K562 (cell line): ENCODE results near the gene CTSH. TPM values are rescaled to one million over a fixed set of nuclear protein-coding genes. Genes with fewer than 3 reads are reported as not detected.

Experiments
- DIDO1 ChIP-seq: fragments of 450-650 bp; IDR thresholded peaks from 2 replicates; pipeline ENCODE4 v1.6.1; 2016; ENCODE audit warnings: low read depth, missing biosample characterization, missing genetic modification characterization
- GTF2F1 ChIP-seq: IDR thresholded peaks from 2 replicates; pipeline ENCODE4 v1.6.1; 2011; ENCODE audit warnings: low read depth, low read length, improper control_type of control experiment
- HDAC8 ChIP-seq: fragments of 450-650 bp; IDR thresholded peaks from 2 replicates; pipeline ENCODE4 v1.6.1; 2016; ENCODE audit warnings: mild to moderate bottlenecking, missing genetic modification characterization, moderate library complexity, missing compliant biosample characterization
- HIVEP1 ChIP-seq: fragments of 250-450 bp; sonication (Bioruptor Pico); IDR thresholded peaks from 2 replicates; pipeline ENCODE4 v1.4.0; 2020; ENCODE audit warnings: mild to moderate bottlenecking
- KAT2B ChIP-seq: IDR thresholded peaks from one replicate; pipeline ENCODE4 v1.6.1; 2012; ENCODE audit warnings: low read depth, mild to moderate bottlenecking, control low read depth, inconsistent platforms, low read length, moderate library complexity
- MEF2A ChIP-seq: IDR thresholded peaks from 2 replicates; pipeline ENCODE4 v1.6.1; 2011; ENCODE audit warnings: low read depth, mild to moderate bottlenecking, low read length, moderate library complexity; ENCODE audit not compliant: control insufficient read depth
- RBM15 ChIP-seq: fragments of 200-400 bp; formaldehyde crosslinking; IDR thresholded peaks from 2 replicates; pipeline ENCODE4 v1.6.1; 2018; ENCODE audit warnings: mild to moderate bottlenecking, low read length, moderate library complexity; ENCODE audit not compliant: insufficient read depth
- RBM22 ChIP-seq: fragments of 200-400 bp; formaldehyde crosslinking; IDR thresholded peaks from 2 replicates; pipeline ENCODE4 v1.6.1; 2018; ENCODE audit warnings: low read length, low read depth; ENCODE audit not compliant: poor library complexity, severe bottlenecking
- TBP ChIP-seq: optimal IDR thresholded peaks from 2 replicates; pipeline ENCODE3; 2011; ENCODE audit warnings: low read depth, low read length, improper control_type of control experiment
- TCF7L2 ChIP-seq: fragments of 150-350 bp; IDR thresholded peaks from 2 replicates; pipeline ENCODE4 v1.6.1; 2016; ENCODE audit warnings: low read depth, mild to moderate bottlenecking, low read length, moderate library complexity
- polyA plus RNA-seq, 8 experiments: library from polyadenylated mRNA; depleted of rRNA in 4 of 8; stranded (reverse) in 5 of 8; unstranded in 3 of 8; fragments of >200 nt; fragmentation: Nextera tagmentation in 2 of 8; fragmentation: Illumina TruSeq in 1 of 8; extraction: Ambion mirVana in 2 of 8; extraction: Trizol in 1 of 8; gene quantifications; 2 replicates each; pipeline versions ENCODE4 v1.2.1 to v1.2.3, GENCODE V29; 2011 to 2014; ENCODE audit warnings: inconsistent platforms in 1 of 8, missing spikeins in 1 of 8
- total RNA-seq, 7 experiments: library from RNA; depleted of rRNA in 6 of 7; stranded (reverse); fragments of >200 nt in 6 of 7; fragmentation: Illumina TruSeq in 2 of 7; extraction: Trizol in 2 of 7; gene quantifications; 2 replicates each; pipeline versions ENCODE4 v1.2.1 to v1.2.3, GENCODE V29; 2011 to 2021; ENCODE audit warnings: low replicate concordance in 1 of 7
- TF ChIP-seq, protein P1 (sequence below), 3 experiments: fragments of 200-800 bp in 1 of 3; fragments of 250-450 bp in 1 of 3; fragments of 450-650 bp in 1 of 3; sonication (Bioruptor Pico) in 1 of 3; sonication (Bioruptor generic) in 1 of 3; formaldehyde crosslinking in 1 of 3; IDR thresholded peaks; 2 replicates each; pipeline versions ENCODE4 v1.6.1 to v1.8.0; 2016 to 2022; ENCODE audit warnings: mild to moderate bottlenecking in 2 of 3, missing genetic modification characterization in 2 of 3, missing compliant biosample characterization in 1 of 3, moderate library complexity in 1 of 3
- TF ChIP-seq, protein P2 (sequence below): fragments of 450-650 bp; formaldehyde crosslinking; IDR thresholded peaks from 2 replicates; pipeline ENCODE4 v1.4.0; 2020; ENCODE audit warnings: mild to moderate bottlenecking, moderate library complexity
- TF ChIP-seq, protein P3 (sequence below): fragments of 250-450 bp; sonication (Bioruptor Pico); IDR thresholded peaks from 2 replicates; pipeline ENCODE4 v1.5.0; 2021
- TF ChIP-seq, protein P4 (sequence below): sonication (generic); formaldehyde crosslinking; IDR thresholded peaks from 2 replicates; pipeline ENCODE4 v1.8.1; 2023; ENCODE audit warnings: mild to moderate bottlenecking, missing genetic modification reagents

The CTSH gene
- total and polyA plus RNA-seq, 9 of the 15 experiments (the other 6 are each of a cell fraction or from before 2014, with no cell fraction given): 15.0 to 462 (median 173) TPM

DNA sequence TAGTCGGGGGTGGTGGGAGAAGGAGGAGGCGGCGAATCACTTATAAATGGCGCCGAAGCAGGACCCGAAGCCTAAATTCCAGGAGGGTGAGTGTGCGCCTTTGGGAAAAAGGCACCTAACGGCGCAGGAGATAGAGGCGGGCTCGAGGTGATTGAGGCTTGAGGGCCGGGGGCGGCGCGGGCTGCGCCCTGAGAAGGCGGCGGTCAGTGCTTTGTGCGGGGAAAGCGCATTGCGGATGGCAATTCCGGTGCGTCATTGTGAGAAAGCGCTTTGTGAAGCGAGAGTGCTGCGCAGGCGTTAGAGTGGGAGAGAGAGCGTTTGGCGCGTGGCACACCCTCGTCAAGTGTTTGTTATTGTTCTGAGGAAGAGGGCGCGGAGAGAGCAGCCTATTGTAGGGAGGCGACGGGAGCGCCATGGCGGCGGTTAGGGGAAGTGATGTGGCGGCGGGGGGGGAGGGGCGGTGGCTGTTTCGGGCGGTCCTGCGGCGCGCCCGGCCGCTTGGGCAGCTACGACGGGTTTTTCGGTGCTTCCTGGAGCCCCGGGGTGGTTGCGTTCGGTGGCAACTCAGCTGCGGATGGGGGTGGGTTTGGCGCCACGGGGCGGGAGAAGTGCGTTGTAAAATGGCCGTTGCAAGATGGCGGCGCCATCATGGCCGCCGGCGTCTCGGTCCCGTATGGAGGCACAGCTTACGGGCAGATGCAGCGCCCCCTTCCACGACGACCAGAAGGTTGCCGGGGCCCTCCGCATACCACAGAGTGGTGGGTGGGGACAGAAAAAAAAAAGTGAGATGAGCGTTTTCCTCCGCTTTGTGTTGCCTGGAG, 71.7 kb downstream of the CTSH start (continued):
- TF ChIP-seq, protein P1, sequence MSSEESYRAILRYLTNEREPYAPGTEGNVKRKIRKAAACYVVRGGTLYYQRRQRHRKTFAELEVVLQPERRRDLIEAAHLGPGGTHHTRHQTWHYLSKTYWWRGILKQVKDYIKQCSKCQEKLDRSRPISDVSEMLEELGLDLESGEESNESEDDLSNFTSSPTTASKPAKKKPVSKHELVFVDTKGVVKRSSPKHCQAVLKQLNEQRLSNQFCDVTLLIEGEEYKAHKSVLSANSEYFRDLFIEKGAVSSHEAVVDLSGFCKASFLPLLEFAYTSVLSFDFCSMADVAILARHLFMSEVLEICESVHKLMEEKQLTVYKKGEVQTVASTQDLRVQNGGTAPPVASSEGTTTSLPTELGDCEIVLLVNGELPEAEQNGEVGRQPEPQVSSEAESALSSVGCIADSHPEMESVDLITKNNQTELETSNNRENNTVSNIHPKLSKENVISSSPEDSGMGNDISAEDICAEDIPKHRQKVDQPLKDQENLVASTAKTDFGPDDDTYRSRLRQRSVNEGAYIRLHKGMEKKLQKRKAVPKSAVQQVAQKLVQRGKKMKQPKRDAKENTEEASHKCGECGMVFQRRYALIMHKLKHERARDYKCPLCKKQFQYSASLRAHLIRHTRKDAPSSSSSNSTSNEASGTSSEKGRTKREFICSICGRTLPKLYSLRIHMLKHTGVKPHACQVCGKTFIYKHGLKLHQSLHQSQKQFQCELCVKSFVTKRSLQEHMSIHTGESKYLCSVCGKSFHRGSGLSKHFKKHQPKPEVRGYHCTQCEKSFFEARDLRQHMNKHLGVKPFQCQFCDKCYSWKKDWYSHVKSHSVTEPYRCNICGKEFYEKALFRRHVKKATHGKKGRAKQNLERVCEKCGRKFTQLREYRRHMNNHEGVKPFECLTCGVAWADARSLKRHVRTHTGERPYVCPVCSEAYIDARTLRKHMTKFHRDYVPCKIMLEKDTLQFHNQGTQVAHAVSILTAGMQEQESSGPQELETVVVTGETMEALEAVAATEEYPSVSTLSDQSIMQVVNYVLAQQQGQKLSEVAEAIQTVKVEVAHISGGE (CRISPR knock-in tag; IDR thresholded peaks at IDR 0.05): no peak
- TF ChIP-seq DIDO1 (tag) (no peak), KAT2B (no peak), MEF2A (no peak), HIVEP1 (CRISPR knock-in tag) (no peak), RBM15 (no peak), RBM22 (peak; percentile 81), TCF7L2 (no peak), GTF2F1 (no peak; the same call in 1 of the 2 replicates), HDAC8 (no peak), TBP (peak; percentile 81)
- TF ChIP-seq, protein P2, sequence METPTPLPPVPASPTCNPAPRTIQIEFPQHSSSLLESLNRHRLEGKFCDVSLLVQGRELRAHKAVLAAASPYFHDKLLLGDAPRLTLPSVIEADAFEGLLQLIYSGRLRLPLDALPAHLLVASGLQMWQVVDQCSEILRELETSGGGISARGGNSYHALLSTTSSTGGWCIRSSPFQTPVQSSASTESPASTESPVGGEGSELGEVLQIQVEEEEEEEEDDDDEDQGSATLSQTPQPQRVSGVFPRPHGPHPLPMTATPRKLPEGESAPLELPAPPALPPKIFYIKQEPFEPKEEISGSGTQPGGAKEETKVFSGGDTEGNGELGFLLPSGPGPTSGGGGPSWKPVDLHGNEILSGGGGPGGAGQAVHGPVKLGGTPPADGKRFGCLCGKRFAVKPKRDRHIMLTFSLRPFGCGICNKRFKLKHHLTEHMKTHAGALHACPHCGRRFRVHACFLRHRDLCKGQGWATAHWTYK (CRISPR knock-in tag): peak; percentile 32; the same call in 1 of the 2 replicates
- TF ChIP-seq, protein P3, sequence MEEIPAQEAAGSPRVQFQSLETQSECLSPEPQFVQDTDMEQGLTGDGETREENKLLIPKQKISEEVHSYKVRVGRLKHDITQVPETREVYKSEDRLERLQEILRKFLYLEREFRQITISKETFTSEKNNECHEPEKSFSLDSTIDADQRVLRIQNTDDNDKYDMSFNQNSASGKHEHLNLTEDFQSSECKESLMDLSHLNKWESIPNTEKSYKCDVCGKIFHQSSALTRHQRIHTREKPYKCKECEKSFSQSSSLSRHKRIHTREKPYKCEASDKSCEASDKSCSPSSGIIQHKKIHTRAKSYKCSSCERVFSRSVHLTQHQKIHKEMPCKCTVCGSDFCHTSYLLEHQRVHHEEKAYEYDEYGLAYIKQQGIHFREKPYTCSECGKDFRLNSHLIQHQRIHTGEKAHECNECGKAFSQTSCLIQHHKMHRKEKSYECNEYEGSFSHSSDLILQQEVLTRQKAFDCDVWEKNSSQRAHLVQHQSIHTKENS (CRISPR knock-in tag): no peak
- TF ChIP-seq, protein P4, sequence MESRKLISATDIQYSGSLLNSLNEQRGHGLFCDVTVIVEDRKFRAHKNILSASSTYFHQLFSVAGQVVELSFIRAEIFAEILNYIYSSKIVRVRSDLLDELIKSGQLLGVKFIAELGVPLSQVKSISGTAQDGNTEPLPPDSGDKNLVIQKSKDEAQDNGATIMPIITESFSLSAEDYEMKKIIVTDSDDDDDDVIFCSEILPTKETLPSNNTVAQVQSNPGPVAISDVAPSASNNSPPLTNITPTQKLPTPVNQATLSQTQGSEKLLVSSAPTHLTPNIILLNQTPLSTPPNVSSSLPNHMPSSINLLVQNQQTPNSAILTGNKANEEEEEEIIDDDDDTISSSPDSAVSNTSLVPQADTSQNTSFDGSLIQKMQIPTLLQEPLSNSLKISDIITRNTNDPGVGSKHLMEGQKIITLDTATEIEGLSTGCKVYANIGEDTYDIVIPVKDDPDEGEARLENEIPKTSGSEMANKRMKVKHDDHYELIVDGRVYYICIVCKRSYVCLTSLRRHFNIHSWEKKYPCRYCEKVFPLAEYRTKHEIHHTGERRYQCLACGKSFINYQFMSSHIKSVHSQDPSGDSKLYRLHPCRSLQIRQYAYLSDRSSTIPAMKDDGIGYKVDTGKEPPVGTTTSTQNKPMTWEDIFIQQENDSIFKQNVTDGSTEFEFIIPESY (CRISPR knock-in tag): no peak
